ENCODE measurements around the gene CEP164.

GRCh38 chr11:117278347-117278746, 49.3 kb upstream of the CEP164 start:
- no peak for TF ChIP-seq POLR2AphosphoS5 (IDR thresholded peaks at IDR 0.05; ENCODE audit: low read depth, low read length)
- TF ChIP-seq CTCF (IDR thresholded peaks at IDR 0.05) = no peak
- no peak for TF ChIP-seq TAF1 (IDR thresholded peaks at IDR 0.05; ENCODE audit: borderline replicate concordance, low read depth, low read length)
